GM12873 (cell line): ENCODE results near the gene ZDBF2.

ENCODE experiments used
- CTCF ChIP-seq: IDR thresholded peaks from 2 replicates; pipeline ENCODE4 v1.5.1; 2012; ENCODE audit warnings: low read depth, mild to moderate bottlenecking, moderate library complexity, low read length, control low read depth; ENCODE audit not compliant: insufficient read depth; ENCODE audit errors: missing control alignments

Gene ZDBF2

GRCh38 chr2:206255003-206255402 is 19.5 kb upstream of the ZDBF2 start:
- TF ChIP-seq CTCF = no peak

- TF ChIP-seq CTCF = no peak
These were observed 17.7 kb upstream of the ZDBF2 start for GRCh38 chr2:206256706-206257205.

- no peak for TF ChIP-seq CTCF
These were observed 17.1 kb upstream of the ZDBF2 start for GRCh38 chr2:206257350-206257749.

GRCh38 chr2:206257861-206258260 is 16.6 kb upstream of the ZDBF2 start:
- TF ChIP-seq CTCF = no peak

GRCh38 chr2:206259376-206260187 is 14.9 kb upstream of the ZDBF2 start:
- TF ChIP-seq CTCF = no peak

GRCh38 chr2:206260188-206261012 is 14.1 kb upstream of the ZDBF2 start:
- peak; percentile 56 for TF ChIP-seq CTCF

GRCh38 chr2:206263959-206264603 is 10.4 kb upstream of the ZDBF2 start:
- no peak for TF ChIP-seq CTCF
